K562 (cell line): ENCODE measurements around the gene TMEM129. TPM values are rescaled to one million over a fixed set of nuclear protein-coding genes. Genes with fewer than 3 reads are reported as not detected.

Experiments used
- CHD7 ChIP-seq: fragments of 200-600 bp; sonication (generic); IDR thresholded peaks from one replicate; pipeline ENCODE4 v1.6.1; 2012; ENCODE audit warnings: mild to moderate bottlenecking, low read depth, low read length, inconsistent platforms
- ETV1 ChIP-seq: fragments of 450-650 bp; conservative IDR thresholded peaks from 2 replicates; pipeline ENCODE4 v1.6.1; 2016; ENCODE audit warnings: missing genetic modification characterization, control low read depth, low read depth, missing compliant biosample characterization
- GATA2 ChIP-seq: sonication (generic); formaldehyde crosslinking; IDR thresholded peaks from 2 replicates; pipeline ENCODE4 v1.4.0; 2020; ENCODE audit warnings: mild to moderate bottlenecking, missing genetic modification reagents
- HMG20A ChIP-seq: fragments of 450-650 bp; formaldehyde crosslinking; conservative IDR thresholded peaks from 2 replicates; pipeline ENCODE4 v1.4.0; 2020; ENCODE audit warnings: mild to moderate bottlenecking, mixed read lengths
- MAFG ChIP-seq: fragments of 450-650 bp; conservative IDR thresholded peaks from 2 replicates; pipeline ENCODE4 v1.6.1; 2016; ENCODE audit warnings: missing genetic modification characterization, missing compliant biosample characterization
- MYNN ChIP-seq, 2 experiments: sonication (generic); formaldehyde crosslinking in 1 of 2; IDR thresholded peaks; 2 replicates each; pipeline versions ENCODE4 v1.5.0 to v1.6.1; 2016 to 2020; ENCODE audit warnings: antibody characterized with exemption in 1 of 2, missing genetic modification reagents in 1 of 2
- NR2C1 ChIP-seq, 2 experiments: fragments of 450-650 bp; IDR thresholded peaks; 2 replicates each; pipeline ENCODE4 v1.6.1; 2017; ENCODE audit warnings: mild to moderate bottlenecking in 2 of 2, antibody characterized with exemption in 1 of 2, inconsistent platforms in 1 of 2, missing compliant biosample characterization in 1 of 2, missing genetic modification characterization in 1 of 2
- POLR2AphosphoS5 ChIP-seq: IDR thresholded peaks from 2 replicates; pipeline ENCODE4 v1.6.1; 2011; ENCODE audit warnings: mild to moderate bottlenecking, low read depth, low read length, moderate library complexity; ENCODE audit not compliant: control insufficient read depth, insufficient read depth
- RB1 ChIP-seq: fragments of 450-650 bp; IDR thresholded peaks from 2 replicates; pipeline ENCODE4 v1.6.1; 2017; ENCODE audit warnings: low read depth, mild to moderate bottlenecking
- SFPQ ChIP-seq: fragments of 200-400 bp; formaldehyde crosslinking; IDR thresholded peaks from 2 replicates; pipeline ENCODE4 v1.6.1; 2017; ENCODE audit warnings: mild to moderate bottlenecking, low read depth, low read length, moderate library complexity
- polyA plus RNA-seq, 8 experiments: library from polyadenylated mRNA; depleted of rRNA in 4 of 8; stranded (reverse) in 5 of 8; unstranded in 3 of 8; fragments of >200 nt; fragmentation: Nextera tagmentation in 2 of 8; fragmentation: Illumina TruSeq in 1 of 8; extraction: Ambion mirVana in 2 of 8; extraction: Trizol in 1 of 8; gene quantifications; 2 replicates each; pipeline versions ENCODE4 v1.2.1 to v1.2.3, GENCODE V29; 2011 to 2014; ENCODE audit warnings: inconsistent platforms in 1 of 8, missing spikeins in 1 of 8
- total RNA-seq, 7 experiments: library from RNA; depleted of rRNA in 6 of 7; stranded (reverse); fragments of >200 nt in 6 of 7; fragmentation: Illumina TruSeq in 2 of 7; extraction: Trizol in 2 of 7; gene quantifications; 2 replicates each; pipeline versions ENCODE4 v1.2.1 to v1.2.3, GENCODE V29; 2011 to 2021; ENCODE audit warnings: low replicate concordance in 1 of 7

The TMEM129 gene
- total and polyA plus RNA-seq, 9 of the 15 experiments (the other 6 are each of a cell fraction or from before 2014, with no cell fraction given): 0.34 to 47.2 (median 18.8) TPM

GRCh38 chr4:1712216-1713002, 8.7 kb downstream of the TMEM129 start, which contains the start of gene SLBP (continued):
- TF ChIP-seq ETV1 (tag) (peak; percentile 69), HMG20A (no peak), RB1 (peak; percentile 99), CHD7 (no peak), NR2C1 (IDR thresholded peaks at IDR 0.05) (no peak; the same call in 1 of the 2 replicates), NR2C1 (tag; IDR thresholded peaks at IDR 0.05) (peak; percentile 46; the same call in 1 of the 2 replicates), MYNN (IDR thresholded peaks at IDR 0.05) (no peak), MYNN (CRISPR knock-in tag; IDR thresholded peaks at IDR 0.05) (no peak), GATA2 (CRISPR knock-in tag) (no peak), POLR2AphosphoS5 (peak; percentile 71), SFPQ (no peak), MAFG (tag) (no peak)
